Cardiac muscle cell (in vitro differentiated cells and primary cell): ENCODE data around the gene HIC2. TPM values are rescaled to one million over a fixed set of nuclear protein-coding genes. Genes with fewer than 3 reads are reported as not detected.
A peak's percentile ranks its signal among the peaks of the same experiment; 100 is the strongest.

Experiments used
- DNase-seq, 2 donors: peaks; one replicate each; pipeline versions ENCODE4 v3.0.0 to v3.0.0-alpha.2; 2010 to 2017; ENCODE audit warnings: low read depth in 1 of 2, low spot score in 1 of 2
- H3K27ac ChIP-seq: fragments of 200-600 bp; sonication (generic); 2 replicates; pipeline ENCODE4 v1.5.1; 2016
- H3K27me3 ChIP-seq: fragments of 200-600 bp; sonication (generic); 2 replicates; pipeline ENCODE4 v1.6.0; 2016; ENCODE audit warnings: control low read depth
- H3K36me3 ChIP-seq: fragments of 200-600 bp; sonication (generic); 2 replicates; pipeline ENCODE4 v1.5.1; 2016; ENCODE audit warnings: control low read depth
- H3K4me1 ChIP-seq: fragments of 200-600 bp; sonication (generic); 2 replicates; pipeline ENCODE4 v1.8.1; 2017; ENCODE audit warnings: low read depth, mild to moderate bottlenecking, mixed run types
- H3K4me3 ChIP-seq: fragments of 200-600 bp; sonication (generic); 2 replicates; pipeline ENCODE4 v1.5.1; 2016; ENCODE audit warnings: mild to moderate bottlenecking
- H3K9me3 ChIP-seq: fragments of 200-600 bp; sonication (generic); 2 replicates; pipeline ENCODE4 v1.5.1; 2017; ENCODE audit warnings: low read depth, mild to moderate bottlenecking, control low read depth
- polyA plus RNA-seq: library from polyadenylated mRNA; unstranded; fragments of >200 nt; fragmentation: Nextera tagmentation; extraction: Ambion mirVana; gene quantifications from 2 replicates; pipeline ENCODE4 v1.2.1, GENCODE V29; 2016
- total RNA-seq: library from RNA; depleted of rRNA; stranded (reverse); fragments of >200 nt; gene quantifications from 2 replicates; pipeline ENCODE4 v1.2.3, GENCODE V29; 2016
- TF ChIP-seq, protein P1 (sequence below): IDR thresholded peaks from 2 replicates; pipeline ENCODE4 v1.5.1; 2012; ENCODE audit warnings: low read depth, mild to moderate bottlenecking, low read length

The HIC2 gene
- total and polyA plus RNA-seq, 2 experiments from 2014 or later: 9.4 to 34.5 TPM

DNA sequence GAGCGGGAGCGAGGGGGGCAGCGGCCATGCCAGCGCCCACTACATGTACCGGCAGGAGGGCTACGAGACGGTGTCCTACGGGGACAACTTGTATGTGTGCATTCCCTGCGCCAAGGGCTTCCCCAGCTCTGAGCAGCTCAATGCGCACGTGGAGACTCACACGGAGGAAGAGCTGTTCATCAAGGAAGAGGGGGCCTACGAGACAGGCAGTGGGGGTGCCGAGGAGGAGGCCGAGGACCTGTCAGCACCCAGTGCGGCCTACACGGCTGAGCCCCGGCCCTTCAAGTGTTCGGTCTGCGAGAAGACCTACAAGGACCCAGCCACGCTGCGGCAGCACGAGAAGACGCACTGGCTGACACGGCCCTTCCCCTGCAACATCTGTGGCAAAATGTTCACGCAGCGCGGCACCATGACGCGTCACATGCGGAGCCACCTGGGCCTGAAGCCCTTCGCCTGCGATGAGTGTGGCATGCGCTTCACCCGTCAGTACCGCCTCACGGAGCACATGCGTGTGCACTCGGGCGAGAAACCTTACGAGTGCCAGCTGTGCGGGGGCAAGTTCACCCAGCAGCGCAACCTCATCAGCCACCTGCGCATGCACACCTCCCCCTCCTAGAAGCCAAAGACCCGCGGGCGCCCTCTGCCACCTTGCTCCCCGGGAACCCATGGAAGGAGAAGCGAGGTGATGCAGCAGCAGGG, 29.1 kb downstream of the HIC2 start:
- H3K36me3 ChIP-seq: peaks cover 4% of the 10 kb centered on the region
- H3K9me3 ChIP-seq: no peaks in the 10 kb centered on the region
- TF ChIP-seq, protein P1, sequence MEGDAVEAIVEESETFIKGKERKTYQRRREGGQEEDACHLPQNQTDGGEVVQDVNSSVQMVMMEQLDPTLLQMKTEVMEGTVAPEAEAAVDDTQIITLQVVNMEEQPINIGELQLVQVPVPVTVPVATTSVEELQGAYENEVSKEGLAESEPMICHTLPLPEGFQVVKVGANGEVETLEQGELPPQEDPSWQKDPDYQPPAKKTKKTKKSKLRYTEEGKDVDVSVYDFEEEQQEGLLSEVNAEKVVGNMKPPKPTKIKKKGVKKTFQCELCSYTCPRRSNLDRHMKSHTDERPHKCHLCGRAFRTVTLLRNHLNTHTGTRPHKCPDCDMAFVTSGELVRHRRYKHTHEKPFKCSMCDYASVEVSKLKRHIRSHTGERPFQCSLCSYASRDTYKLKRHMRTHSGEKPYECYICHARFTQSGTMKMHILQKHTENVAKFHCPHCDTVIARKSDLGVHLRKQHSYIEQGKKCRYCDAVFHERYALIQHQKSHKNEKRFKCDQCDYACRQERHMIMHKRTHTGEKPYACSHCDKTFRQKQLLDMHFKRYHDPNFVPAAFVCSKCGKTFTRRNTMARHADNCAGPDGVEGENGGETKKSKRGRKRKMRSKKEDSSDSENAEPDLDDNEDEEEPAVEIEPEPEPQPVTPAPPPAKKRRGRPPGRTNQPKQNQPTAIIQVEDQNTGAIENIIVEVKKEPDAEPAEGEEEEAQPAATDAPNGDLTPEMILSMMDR: no peak
- no peak for DNase-seq
- H3K4me1 ChIP-seq: peaks cover 26% of the 10 kb centered on the region
- no peaks in the 10 kb centered on the region for H3K27me3 ChIP-seq
- H3K4me3 ChIP-seq: no peak overlapping the region
- no peak overlapping the region for H3K27ac ChIP-seq

DNA sequence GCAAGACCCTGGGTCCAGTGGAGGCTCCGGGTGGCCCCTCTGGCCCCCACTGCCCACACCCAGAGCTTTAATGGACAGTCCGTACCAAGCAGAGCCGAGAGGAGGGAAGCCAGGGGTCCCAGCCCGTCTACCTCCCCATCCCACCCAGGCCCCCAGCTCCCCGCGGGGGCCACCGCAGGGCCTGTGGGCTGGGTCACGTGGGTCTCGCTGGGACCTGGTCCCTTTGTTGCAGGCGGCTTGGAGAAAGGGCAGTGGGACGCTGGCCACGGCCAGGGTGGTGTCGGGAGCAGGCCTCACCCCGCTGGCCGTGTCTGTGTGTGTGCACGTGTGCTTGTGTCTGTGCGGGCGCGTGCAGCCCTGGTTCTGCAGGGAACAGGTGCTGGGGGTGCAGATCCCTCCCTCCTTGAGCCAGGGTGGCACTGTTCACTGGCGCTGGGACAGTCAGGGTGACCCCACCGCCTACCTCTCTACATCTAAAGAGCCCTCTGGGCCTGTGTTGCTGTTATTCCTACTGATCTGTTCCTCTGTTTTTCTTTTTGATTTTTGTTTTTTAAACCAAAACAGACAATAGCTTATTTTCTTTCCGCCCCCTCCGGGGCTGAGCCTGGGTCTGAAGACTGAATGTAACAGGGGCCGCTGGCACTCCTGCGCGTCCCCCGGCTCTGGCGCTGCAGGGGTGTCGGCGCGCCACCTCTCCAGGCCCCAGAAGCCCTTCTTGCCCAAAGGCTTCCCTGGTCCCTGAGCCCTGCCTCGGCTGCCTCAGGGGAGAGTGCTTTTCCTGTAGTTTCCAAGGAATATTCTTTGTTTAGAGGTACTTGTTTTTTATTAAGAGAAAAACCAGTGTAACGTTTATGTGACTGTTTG, 29.9 kb downstream of the HIC2 start:
- Histone ChIP-seq H3K36me3 (peaks cover 4% of the 10 kb centered on the region), H3K27ac (peak overlapping the region; percentile 60), H3K4me1 (peaks cover 26% of the 10 kb centered on the region), H3K9me3 (no peaks in the 10 kb centered on the region), H3K4me3 (no peak overlapping the region), H3K27me3 (no peaks in the 10 kb centered on the region)
- no peak for DNase-seq
- TF ChIP-seq, protein P1: no peak

DNA sequence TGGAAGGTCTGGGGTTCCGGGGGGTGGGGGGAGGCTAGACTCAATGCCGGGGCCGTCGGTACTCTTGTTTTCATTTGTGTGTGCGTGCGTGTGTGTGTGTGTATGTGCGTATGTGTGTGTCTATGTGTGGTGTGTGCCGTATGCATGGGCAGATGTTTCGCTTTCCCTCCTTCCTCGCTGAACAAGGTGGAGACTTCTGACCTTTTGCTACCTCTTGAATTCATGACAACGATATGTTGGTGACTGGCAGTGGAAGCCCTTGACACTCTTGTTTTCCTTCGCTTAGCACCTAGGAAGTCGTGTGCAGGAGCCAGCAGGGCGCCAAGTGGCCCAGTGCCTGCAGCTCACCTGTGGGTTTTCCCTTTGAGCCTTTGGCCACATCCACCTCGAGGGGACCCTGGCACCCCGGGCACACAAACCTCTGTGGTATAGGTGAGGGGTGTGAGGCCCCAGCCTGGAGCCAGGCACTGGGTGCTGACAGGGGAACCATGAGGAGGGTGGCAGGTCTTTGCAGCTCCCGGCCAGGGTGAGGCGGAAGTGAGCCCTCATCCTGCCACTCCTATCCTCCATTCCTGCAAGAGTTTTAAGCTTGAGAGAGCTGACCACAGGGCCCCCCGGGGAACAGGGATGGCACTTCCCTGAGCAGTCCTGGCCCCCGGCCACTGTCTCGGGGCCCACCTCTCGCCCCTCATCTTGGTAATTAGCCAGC, 30.7 kb downstream of the HIC2 start:
- TF ChIP-seq, protein P1: no peak
- Histone ChIP-seq H3K4me1 (peaks cover 26% of the 10 kb centered on the region), H3K9me3 (no peaks in the 10 kb centered on the region), H3K27me3 (no peaks in the 10 kb centered on the region), H3K27ac (peak overlapping the region; percentile 60), H3K4me3 (no peak overlapping the region), H3K36me3 (peaks cover 4% of the 10 kb centered on the region)
- DNase-seq: no peak

DNA sequence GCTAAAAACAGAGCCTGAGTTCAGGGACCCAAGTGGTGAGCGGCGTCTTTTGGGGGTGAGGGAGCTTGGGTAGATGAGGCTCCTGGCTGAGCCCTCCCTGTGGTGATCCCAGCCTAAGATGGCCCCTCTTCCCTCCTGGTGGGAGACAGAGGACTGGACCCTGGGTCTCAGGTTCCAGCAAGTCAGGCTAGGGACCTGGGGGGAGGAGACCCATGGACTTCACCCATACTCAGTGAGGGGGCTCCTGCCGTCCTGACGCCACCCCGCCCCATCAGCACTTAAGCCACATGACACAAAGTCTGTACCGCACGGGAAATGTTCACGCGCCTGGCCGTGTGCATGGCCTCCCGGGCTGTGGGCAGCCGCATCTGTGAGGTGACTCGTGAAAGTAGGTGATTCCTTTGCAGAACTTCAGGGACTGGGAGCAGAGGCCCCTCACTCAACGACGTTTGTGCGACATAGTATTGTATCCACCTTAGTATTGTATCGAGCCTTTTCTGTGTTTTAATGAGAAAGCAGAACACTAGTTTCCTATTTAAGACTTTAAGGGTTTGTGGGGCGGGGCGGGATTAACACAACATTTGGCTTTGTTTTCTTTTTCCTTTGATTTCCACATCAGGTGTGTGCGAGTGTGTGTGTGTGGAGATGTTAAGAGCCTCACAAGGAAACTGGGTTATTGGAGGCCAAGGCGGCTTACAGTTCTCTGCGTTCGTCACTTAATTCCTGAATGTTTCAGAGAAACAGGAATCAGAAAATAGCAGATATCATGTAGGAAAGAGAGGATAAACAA, 31.7 kb downstream of the HIC2 start:
- H3K4me3 ChIP-seq: no peak overlapping the region
- TF ChIP-seq, protein P1: no peak
- no peak for DNase-seq
- H3K9me3 ChIP-seq: no peaks in the 10 kb centered on the region
- H3K27me3 ChIP-seq: no peaks in the 10 kb centered on the region
- H3K27ac ChIP-seq: peak overlapping the region; percentile 60
- peaks cover 19% of the 10 kb centered on the region for H3K4me1 ChIP-seq
- H3K36me3 ChIP-seq: peaks cover 4% of the 10 kb centered on the region
